D721Med (cell line): ENCODE results near the gene SKAP2.

ENCODE experiments used
- DNase-seq: peaks from one replicate; pipeline ENCODE4 v3.0.0; 2011; ENCODE audit warnings: low spot score; ENCODE audit not compliant: insufficient read length
- FAIRE-seq: peaks from 2 replicates; lab custom pipeline; 2011; peaks lifted over from hg19 to GRCh38; lab: Jason Lieb, UNC
- CTCF ChIP-seq: IDR thresholded peaks from 2 replicates; pipeline ENCODE4 v1.5.1; 2012; ENCODE audit warnings: mild to moderate bottlenecking, control low read depth; ENCODE audit not compliant: insufficient read depth; ENCODE audit errors: missing control alignments

Gene SKAP2

GRCh38 chr7:26792576-26792975 lies 71.8 kb downstream of the SKAP2 start:
- no peak for TF ChIP-seq CTCF
- DNase-seq (no peak), FAIRE-seq (no peak)

GRCh38 chr7:26792006-26792405 lies 72.4 kb downstream of the SKAP2 start:
- FAIRE-seq (no peak), DNase-seq (no peak)
- no peak for TF ChIP-seq CTCF

GRCh38 chr7:26789481-26790184 lies 74.8 kb downstream of the SKAP2 start:
- no peak for FAIRE-seq
- no peak for TF ChIP-seq CTCF
- DNase-seq, result no peak

- FAIRE-seq (no peak), DNase-seq (no peak)
- no peak for TF ChIP-seq CTCF
These were observed 76.7 kb downstream of the SKAP2 start for GRCh38 chr7:26787701-26788100.

GRCh38 chr7:26784118-26784517 lies 80.3 kb downstream of the SKAP2 start:
- TF ChIP-seq CTCF, result no peak
- DNase-seq (no peak), FAIRE-seq (no peak)

GRCh38 chr7:26782501-26782900 lies 81.9 kb downstream of the SKAP2 start:
- TF ChIP-seq CTCF, result no peak
- FAIRE-seq (no peak), DNase-seq (no peak)

GRCh38 chr7:26779978-26780595 lies 84.3 kb downstream of the SKAP2 start:
- DNase-seq, result no peak
- FAIRE-seq, result no peak
- TF ChIP-seq CTCF, result no peak
